ENCODE data around the gene TNFRSF19.
"Not testable (repeated sequence)": the region's sequence is repeated elsewhere in the genome, so short reads cannot be mapped to it uniquely, and the experiment has no call there.

Gene TNFRSF19

DNA sequence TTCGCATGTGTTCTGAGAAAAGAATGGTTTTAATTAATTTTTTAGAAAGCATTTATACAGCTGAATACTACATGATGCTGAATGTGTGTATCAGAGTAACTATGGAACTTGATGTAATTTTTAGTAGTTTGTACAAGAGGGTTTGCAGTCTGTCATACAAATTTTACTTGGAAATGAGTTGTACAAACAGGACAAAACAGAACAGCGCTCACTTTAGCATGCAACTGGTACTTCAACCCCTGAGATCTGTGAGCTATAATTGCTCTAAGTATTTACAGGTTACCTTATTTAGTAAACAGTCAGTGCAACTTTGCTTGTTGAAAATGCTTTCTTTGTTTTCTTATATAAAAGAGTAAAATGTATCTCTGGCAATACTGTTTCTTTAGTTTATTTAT lies 706 bp downstream of the TNFRSF19 start:
- no peak for DNase-seq (ENCODE audit: low read depth)

- no peak for DNase-seq (ENCODE audit: low read depth)
These were observed 1.2 kb downstream of the TNFRSF19 start for GRCh38 chr13:23571431-23571830.

DNA sequence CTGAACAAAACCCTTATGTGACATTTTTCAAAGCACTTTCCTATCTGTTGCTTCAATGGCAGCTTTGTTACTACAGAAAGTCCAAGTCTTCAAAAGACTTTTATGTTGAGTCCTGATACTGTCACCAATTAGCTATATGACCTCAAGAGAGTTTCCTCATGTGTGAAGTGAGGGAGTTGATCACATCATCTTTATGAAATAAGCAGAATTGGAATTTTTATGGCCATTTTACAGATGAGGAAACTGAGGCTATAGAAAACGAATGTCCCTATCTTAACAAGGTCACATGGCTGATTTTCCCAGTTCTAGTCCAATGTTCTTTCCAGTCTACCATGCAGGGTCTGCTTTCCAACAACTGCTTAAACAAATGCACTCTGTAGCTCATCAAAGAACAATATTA lies 2.6 kb downstream of the TNFRSF19 start:
- DNase-seq (ENCODE audit: low read depth): no peak

- DNase-seq (ENCODE audit: low read depth): no peak
These were observed 4.4 kb downstream of the TNFRSF19 start for GRCh38 chr13:23574421-23575145.

GRCh38 chr13:23575632-23576031 lies 5.4 kb downstream of the TNFRSF19 start:
- DNase-seq (ENCODE audit: low read depth): no peak

GRCh38 chr13:23578411-23579071 lies 8.3 kb downstream of the TNFRSF19 start:
- peak; percentile 42 for DNase-seq (ENCODE audit: low read depth)

GRCh38 chr13:23579072-23579895 lies 9.1 kb downstream of the TNFRSF19 start:
- peak; percentile 86 for DNase-seq (ENCODE audit: low read depth)

GRCh38 chr13:23579896-23580683 lies 9.9 kb downstream of the TNFRSF19 start:
- DNase-seq (ENCODE audit: low read depth): no peak

DNA sequence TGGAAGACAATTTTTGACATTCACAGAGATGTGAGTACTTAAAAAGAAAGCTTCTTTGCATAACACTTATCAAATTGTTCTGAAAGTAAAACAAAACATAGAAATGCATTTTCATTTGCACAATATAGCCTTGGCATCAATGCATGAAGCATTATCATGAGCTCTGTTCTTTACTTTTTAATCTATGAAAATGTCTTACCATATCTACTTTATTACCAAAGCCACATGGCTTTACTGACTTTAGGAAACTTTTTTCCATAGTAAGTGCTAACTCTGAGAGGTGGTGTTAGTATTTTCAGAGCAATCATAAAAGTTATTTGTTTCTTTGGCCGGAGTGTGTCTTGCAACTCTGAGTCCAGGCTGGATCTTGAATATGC lies 10.5 kb downstream of the TNFRSF19 start:
- no peak for DNase-seq (ENCODE audit: low read depth)

- no peak for DNase-seq (ENCODE audit: low read depth)
These were observed 13.3 kb downstream of the TNFRSF19 start for GRCh38 chr13:23583491-23583890.

DNA sequence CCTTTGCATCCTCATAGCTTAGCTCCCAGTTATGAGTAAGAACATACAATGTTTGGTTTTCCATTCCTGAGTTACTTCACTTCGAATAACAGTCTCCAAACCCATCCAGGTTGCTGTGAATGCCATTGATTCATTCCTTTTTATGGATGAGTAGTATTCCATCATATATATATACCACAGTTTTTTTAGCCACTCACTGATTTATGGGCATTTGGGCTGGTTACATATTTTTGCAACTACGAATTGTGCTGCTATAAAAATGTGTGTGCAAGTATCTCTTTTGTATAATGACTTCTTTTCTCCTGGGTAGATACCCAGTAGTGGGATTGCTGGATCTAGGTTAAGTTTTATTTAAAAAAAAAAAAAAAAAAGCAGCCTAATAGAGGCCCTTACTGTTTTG lies 14.1 kb downstream of the TNFRSF19 start:
- no peak for DNase-seq (ENCODE audit: low read depth)

DNA sequence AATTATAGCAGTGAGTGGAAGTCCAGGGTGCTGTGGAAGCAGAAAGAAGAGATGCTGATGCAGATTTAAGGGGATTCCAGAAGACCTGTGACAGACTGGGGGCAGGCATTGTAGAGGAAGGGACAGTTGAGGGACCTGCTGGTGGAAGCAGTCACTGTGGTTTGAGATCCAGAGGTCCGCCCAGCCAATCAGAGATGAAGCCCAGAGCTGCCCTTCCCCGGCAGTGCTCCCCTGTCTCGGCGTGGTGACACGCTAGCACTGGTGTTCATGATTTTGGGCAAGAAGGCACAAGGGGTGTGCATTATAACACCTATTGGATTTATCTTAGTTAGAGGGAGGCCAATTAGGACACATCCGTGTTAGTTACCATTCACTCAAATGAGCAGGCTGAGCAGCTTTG lies 16.1 kb downstream of the TNFRSF19 start:
- DNase-seq (ENCODE audit: low read depth): no peak

DNA sequence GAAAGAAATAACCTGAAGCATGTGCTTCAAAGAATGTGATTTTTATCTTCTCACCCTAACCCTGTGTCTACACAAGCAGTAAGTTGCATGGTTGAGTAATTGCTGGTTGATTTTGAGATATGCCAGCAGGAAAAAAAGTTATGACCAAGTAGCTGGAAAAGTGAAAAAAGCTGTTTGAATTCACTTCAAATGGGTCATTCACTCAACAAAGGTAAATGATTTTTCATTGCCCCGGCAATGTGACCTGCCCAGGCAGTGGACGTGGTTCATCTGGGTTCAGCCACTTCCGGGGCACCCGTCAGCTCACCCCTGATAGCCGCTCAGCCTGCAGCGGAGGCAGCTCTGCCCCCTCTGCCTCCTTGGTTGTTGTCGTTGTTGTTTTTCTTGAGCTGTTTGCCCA lies 18.5 kb downstream of the TNFRSF19 start:
- no peak for DNase-seq (ENCODE audit: low read depth)

DNA sequence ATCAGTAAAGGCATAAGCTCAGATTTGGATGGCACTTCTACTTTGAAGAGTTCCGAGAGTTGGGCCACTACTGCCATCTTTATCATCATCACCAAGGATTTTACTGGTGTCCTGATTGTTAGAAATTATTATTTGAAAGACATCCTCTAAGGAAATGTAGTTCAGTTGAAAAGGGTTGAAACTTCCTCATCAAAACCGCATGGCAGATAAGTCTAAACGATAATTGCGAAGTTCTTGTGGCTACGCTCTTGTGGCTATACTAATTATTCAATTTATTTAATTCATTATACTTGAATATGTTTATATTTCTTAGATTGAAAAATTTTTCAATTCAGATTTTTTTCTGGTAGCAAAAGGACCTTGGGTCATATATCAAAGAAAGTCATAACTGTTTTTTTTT lies 22.4 kb downstream of the TNFRSF19 start:
- DNase-seq (ENCODE audit: low read depth): no peak

DNA sequence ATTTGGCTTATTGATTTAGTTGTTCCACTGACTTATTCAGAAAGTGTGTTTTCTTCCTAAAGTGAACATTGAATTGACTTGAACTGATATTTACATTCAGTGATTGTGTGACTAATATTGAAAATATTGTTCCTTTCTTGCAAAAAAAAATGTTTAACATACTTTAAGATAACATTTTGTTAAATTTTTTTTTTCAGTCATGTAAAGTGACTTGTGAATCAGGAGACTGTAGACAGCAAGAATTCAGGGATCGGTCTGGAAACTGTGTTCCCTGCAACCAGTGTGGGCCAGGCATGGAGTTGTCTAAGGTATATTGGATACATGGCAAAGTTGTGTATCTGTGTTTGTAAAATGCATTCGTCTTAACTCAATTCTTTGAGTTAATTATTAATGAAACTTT lies 22.9 kb downstream of the TNFRSF19 start:
- DNase-seq (ENCODE audit: low read depth): no peak

- not testable (repeated sequence) for DNase-seq (ENCODE audit: low read depth)
These were observed 24.1 kb downstream of the TNFRSF19 start for GRCh38 chr13:23594290-23594689.

DNA sequence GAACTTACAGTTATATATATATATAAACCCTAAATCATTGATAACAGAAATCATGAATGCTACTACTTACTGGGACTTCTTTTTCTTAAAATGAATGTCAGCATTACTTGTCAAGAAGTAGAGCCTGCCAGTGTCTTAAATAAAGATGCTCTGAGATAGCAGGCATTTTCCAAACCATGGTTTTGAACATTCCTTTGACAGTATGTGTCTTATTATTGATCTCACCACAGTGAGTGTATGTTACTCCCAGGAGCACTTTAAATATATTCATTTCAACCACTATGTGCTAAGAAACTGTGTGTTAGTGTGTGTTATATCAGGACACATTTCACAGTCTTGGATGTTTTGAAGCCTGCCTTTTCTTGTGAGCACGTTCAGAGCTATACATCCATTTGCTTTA lies 28.2 kb downstream of the TNFRSF19 start:
- DNase-seq (ENCODE audit: low read depth): no peak

- no peak for DNase-seq (ENCODE audit: low read depth)
These were observed 29.1 kb downstream of the TNFRSF19 start for GRCh38 chr13:23599083-23599925.

GRCh38 chr13:23600100-23600499 lies 29.9 kb downstream of the TNFRSF19 start:
- DNase-seq (ENCODE audit: low read depth): no peak

DNA sequence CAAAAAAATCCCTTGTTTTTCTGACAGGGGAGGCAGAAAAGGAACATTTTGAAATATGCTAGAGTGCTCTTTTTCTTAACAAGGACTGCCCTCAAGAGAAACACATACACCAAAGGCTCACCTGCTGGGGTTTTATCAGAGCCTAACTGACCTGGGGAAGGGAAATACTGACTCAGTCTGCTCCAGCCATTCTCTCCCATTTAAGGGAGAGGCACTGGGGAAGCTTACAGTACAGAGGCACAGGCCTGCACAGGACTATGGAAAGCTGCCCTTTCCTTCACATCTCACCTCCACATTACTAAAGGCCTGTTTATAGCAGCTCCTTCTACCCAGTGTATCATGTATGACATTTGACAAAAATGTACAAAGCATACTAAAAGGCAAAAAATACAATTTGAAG lies 30.3 kb downstream of the TNFRSF19 start:
- DNase-seq (ENCODE audit: low read depth): no peak

DNA sequence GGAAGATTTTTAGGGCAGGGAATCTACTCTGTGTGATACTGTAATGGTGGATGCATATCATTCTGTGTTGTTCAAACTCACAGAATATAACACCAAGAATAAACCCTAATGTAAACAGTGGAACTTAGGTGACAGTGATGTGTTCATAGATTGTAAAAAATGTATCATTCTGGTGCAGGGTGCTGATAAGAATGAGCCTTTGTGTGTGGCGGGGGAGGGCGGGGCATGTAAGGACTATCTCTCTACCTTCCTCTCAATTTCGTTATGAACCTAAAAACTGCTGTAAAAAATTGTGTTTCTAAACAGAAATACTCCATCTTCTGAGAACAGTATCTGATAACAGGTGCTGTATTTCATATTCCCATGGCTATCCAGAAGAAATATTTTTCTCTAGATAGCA lies 35.6 kb downstream of the TNFRSF19 start:
- no peak for DNase-seq (ENCODE audit: low read depth)

Measured in T follicular helper cell (primary cell).